Fibroblast of the conjunctiva (primary cell): ENCODE data around the gene PTPN9.

ENCODE experiments used
- DNase-seq: peaks from one replicate; pipeline ENCODE4 v3.0.0-alpha.2; 2010; ENCODE audit warnings: low read depth

Gene PTPN9

DNA sequence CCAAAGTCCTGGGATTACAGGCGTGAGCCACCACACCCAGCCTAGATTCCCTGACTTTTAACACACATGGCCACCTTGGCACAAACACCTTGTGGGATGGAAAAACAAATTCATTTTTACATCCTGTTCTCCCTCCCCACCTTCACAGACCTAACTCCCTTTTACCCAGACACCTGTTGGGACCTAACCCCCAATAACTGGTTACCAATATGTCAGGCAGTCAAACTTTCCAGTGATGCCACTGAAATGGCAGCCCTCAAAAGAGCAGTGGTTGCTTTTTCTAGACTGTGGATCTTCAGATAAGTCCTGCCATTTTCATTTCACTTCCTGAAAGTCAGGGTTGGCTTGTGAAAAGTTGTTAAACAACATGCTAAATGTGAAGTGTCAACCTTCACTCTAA lies 162.5 kb downstream of the PTPN9 start:
- DNase-seq = no peak
